ENCODE results near the gene PSMA6.

The PSMA6 gene

DNA sequence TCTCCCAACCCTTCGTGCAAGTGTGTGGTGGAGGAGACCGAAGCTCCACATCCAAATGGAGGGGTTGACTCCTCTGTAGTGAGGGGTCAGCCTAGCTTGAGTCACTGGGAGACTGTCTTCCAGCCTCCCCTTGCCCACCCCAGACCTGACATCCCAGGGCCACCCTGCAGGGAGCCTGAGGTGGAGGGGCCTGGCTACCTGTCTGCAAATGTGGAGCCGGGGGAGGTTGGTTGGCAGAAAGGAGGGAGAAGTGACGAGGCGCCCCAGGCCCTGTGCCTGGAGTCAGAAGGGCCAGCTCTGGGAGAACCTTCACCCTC, 74.8 kb downstream of the PSMA6 start:
- no peak for DNase-seq (ENCODE audit: low read depth)
